Ascending aorta (tissue), 2 donors: ENCODE data around the gene STK32B. TPM values are rescaled to one million over a fixed set of nuclear protein-coding genes. Genes with fewer than 3 reads are reported as not detected.

Experiments
- DNase-seq, 2 donors: peaks; one replicate each; pipeline ENCODE4 v3.0.0-alpha.2; 2019; ENCODE audit warnings: low spot score in 2 of 2
- H3K27ac ChIP-seq, 2 donors: fragments of 200-600 bp; sonication (generic); one replicate each; pipeline ENCODE4 v1.5.1; 2016 to 2017; ENCODE audit warnings: mild to moderate bottlenecking in 1 of 2
- H3K27me3 ChIP-seq: fragments of 200-600 bp; sonication (generic); one replicate; pipeline ENCODE4 v1.5.1; 2017
- H3K36me3 ChIP-seq, 2 donors: fragments of 200-600 bp; sonication (generic); one replicate each; pipeline ENCODE4 v1.5.1; 2016
- H3K4me1 ChIP-seq, 2 donors: fragments of 200-600 bp; sonication (generic); one replicate each; pipeline ENCODE4 v1.5.1; 2016 to 2017; ENCODE audit warnings: mild to moderate bottlenecking in 1 of 2
- H3K4me3 ChIP-seq, 2 donors: fragments of 200-600 bp; sonication (generic); one replicate each; pipeline ENCODE4 v1.5.1; 2016 to 2017; ENCODE audit warnings: mild to moderate bottlenecking in 1 of 2
- H3K9me3 ChIP-seq, 2 donors: fragments of 200-600 bp; sonication (generic); one replicate each; pipeline ENCODE4 v1.5.1; 2016
- CTCF ChIP-seq, 3 experiments: fragments of 200-600 bp in 2 of 3; fragments of 450-650 bp in 1 of 3; sonication (generic) in 2 of 3; IDR thresholded peaks; one replicate each; pipeline ENCODE4 v1.5.1; 2016 to 2019; ENCODE audit warnings: antibody characterized with exemption in 3 of 3, mild to moderate bottlenecking in 1 of 3, moderate library complexity in 1 of 3
- intact Hi-C: fragments of 100-400 bp; cut with DNase I; formaldehyde crosslinking; loops from one replicate; pipeline ENCODE4 v1.15.1; 2023
- total RNA-seq: library from RNA; depleted of rRNA; stranded (reverse); fragments of >200 nt; gene quantifications from one replicate; pipeline ENCODE4 v1.1.0, GENCODE V29; 2016

STK32B gene
- total RNA-seq, 1 donor from 2014 or later, result 2.3 TPM

DNA sequence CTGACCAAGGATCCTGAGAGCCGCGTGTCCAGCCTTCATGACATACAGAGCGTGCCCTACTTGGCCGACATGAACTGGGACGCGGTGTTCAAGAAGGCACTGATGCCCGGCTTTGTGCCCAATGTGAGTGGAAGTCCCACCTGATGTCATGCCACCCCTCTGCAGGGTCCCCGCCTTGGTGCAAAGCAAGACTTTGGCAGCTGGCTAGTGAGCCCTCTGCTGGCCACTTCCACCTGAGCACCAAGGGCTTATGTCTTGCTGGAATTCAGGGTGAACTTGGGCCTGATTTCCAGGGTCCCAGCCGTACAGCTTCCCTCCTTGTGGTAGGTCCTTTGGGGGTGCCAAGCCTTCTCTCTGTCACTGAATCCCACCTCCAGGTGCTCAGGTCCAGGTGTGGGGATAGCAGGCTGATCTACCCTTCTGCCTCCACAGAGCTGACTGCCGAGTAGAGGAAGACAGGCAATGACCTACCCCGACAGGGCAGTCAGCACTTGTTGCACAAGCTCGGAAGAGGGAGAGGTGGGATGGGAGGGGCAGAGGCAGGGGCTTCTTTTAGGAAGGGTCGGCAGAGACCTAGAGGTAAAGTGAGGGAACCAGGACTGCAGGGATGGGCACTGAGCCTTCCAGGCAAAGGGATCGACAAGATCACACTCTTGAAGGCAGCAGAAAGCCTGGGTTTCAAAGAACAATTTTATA lies 409.0 kb downstream of the STK32B start:
- intact Hi-C loops, result no loop called here
- no peaks in the 10 kb centered on the region for H3K9me3 ChIP-seq
- no peak overlapping the region for H3K27ac ChIP-seq
- DNase-seq, result peak in 1 of 2 donors; percentile 50
- no peaks in the 10 kb centered on the region for H3K27me3 ChIP-seq
- TF ChIP-seq CTCF (IDR thresholded peaks at IDR 0.05), result no peak
- H3K4me3 ChIP-seq, result no peak overlapping the region
- H3K36me3 ChIP-seq, result no peaks in the 10 kb centered on the region
- H3K4me1 ChIP-seq, result no peaks in the 10 kb centered on the region

DNA sequence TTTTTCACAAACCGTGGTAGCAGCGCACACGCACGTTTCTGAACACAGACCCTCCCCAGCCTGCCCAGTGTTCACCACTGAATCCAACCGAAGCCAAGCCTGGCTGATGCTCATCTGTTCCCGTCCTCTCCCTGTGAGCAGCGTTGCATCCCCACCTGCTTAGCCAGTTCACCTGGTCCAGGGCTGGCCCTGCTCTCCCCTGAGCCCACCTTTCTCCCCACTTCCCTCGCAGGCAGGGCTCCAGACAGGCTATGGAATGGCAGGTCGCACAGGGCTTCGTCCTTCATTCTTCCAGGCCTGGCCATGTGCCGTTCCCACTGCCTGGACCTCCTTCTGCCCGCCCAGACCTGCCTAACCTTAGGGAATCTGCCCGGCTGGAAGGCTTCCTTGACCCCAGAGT lies 410.2 kb downstream of the STK32B start:
- peak in 1 of 2 donors; percentile 46 for DNase-seq
- no peaks in the 10 kb centered on the region for H3K27me3 ChIP-seq
- no peaks in the 10 kb centered on the region for H3K9me3 ChIP-seq
- no peak for TF ChIP-seq CTCF (IDR thresholded peaks at IDR 0.05)
- H3K4me3 ChIP-seq, result no peak overlapping the region
- no peaks in the 10 kb centered on the region for H3K36me3 ChIP-seq
- no peaks in the 10 kb centered on the region for H3K4me1 ChIP-seq
- intact Hi-C loops, result no loop called here
- H3K27ac ChIP-seq, result no peak overlapping the region

DNA sequence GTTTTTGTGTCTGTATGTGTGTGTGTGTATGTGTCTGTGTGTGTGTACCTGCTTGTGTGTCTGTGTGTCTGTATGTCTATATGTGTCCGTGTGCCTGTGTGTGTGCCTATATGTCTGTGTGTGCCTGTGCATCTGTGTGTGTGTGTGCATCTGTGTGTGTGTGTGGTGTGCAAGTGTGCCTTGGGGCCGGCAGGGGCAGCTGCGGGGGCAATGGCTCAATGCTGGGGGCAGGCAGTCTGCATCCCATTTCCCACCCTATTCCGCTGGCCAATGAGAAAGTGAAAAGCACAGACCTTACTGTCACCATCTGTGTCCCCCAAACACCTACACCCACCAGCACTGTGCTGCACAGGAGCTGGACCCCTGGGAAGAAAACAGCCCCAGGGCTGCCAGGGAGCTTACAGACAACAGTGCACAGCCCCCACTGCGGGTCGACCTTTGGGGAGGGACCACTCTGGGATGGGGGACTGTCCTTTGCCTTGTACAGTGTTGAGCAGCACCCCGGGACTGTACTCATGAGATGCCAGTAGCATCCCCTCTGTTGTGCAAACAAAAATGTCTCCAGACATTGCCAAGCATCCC lies 411.1 kb downstream of the STK32B start:
- peak in 1 of 2 donors; percentile 57 for DNase-seq
- Histone ChIP-seq H3K9me3 (no peaks in the 10 kb centered on the region), H3K27ac (no peak overlapping the region), H3K4me1 (no peaks in the 10 kb centered on the region), H3K36me3 (no peaks in the 10 kb centered on the region), H3K27me3 (no peaks in the 10 kb centered on the region), H3K4me3 (no peak overlapping the region)
- intact Hi-C loops, result no loop called here
- TF ChIP-seq CTCF (IDR thresholded peaks at IDR 0.05), result no peak

GRCh38 chr4:5462896-5463295 lies 411.6 kb downstream of the STK32B start:
- Histone ChIP-seq H3K36me3 (no peaks in the 10 kb centered on the region), H3K27me3 (no peaks in the 10 kb centered on the region), H3K27ac (no peak overlapping the region), H3K4me3 (no peak overlapping the region), H3K9me3 (no peaks in the 10 kb centered on the region), H3K4me1 (no peaks in the 10 kb centered on the region)
- TF ChIP-seq CTCF (IDR thresholded peaks at IDR 0.05), result no peak
- intact Hi-C loops, result no loop called here
- DNase-seq, result peak in 1 of 2 donors; percentile 40

DNA sequence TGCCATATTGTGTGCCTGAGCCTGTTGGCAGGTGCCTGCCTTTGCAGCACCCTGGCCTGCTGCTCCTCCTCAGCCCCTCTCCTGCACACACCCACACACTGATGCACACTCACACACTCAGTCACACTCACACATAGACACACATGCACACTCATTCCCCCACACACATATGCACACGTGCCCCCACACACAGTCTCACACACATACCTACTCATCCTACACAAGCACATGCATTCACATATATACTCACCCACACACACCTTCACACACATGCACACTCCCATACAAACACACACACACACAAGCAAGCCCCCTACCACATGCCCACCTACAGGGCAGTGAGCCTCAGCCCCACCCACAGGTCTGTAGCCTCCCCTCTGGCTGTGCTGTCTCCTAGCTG lies 412.1 kb downstream of the STK32B start:
- no peak for TF ChIP-seq CTCF (IDR thresholded peaks at IDR 0.05)
- Histone ChIP-seq H3K27ac (no peak overlapping the region), H3K9me3 (no peaks in the 10 kb centered on the region), H3K27me3 (no peaks in the 10 kb centered on the region), H3K4me1 (no peaks in the 10 kb centered on the region), H3K36me3 (no peaks in the 10 kb centered on the region), H3K4me3 (no peak overlapping the region)
- intact Hi-C loops, result no loop called here
- DNase-seq, result no peak
